Measurements from ENCODE around the gene MSANTD1. TPM values are rescaled to one million over a fixed set of nuclear protein-coding genes. Genes with fewer than 3 reads are reported as not detected.

MSANTD1 gene
- total RNA-seq, 4 donors from 2014 or later = 0.36 to 0.72 TPM; not detected in 2

DNA sequence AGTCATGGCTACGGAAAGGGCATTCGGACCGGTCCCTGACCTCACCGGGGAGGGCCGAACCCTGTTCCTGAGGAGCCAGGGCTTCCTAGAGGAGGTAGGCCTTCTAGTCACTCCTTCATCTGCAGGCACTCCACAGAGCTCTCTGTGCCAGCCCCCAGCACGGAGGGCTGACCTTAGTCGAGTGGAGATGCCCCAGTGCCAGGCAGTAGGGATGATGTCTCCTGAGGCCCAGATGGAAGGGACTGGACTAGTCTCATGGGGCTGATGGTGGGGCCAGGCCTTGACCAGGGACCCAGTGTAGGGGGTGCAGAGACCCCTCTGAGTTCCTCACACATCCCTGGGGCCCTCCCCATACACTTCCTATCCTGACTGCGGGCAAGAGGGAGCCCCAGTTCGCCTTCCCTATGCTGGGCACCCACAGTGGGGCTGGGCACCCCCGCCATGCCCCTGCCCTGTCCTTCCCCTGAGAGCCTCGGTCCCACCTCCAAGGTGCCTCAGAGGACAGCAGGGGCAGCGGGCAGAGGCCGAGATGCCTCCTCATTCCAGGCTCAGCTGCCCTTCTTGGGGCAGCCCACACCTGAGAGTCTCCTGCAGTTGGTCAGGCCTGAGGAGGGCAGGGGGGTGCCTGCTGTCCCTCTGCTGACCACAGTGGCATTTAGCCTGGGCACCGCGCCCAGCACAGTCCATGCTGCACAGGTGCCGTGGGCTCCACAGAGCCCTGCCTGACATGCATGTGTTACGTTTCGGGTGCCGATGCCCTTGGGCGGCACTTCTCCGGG is 1.4 kb upstream of the MSANTD1 start:
- H3K4me3 ChIP-seq = no peak overlapping the region
- H3K27me3 ChIP-seq = no peaks in the 10 kb centered on the region
- no peaks in the 10 kb centered on the region for H3K36me3 ChIP-seq
- no peak for DNase-seq (ENCODE audit: low spot score in 2 of 2)
- 100% methylated on average over 3 of the region's 21 CpGs for WGBS
- H3K4me1 ChIP-seq = no peaks in the 10 kb centered on the region
- no peak overlapping the region for H3K27ac ChIP-seq
- H3K9me3 ChIP-seq = no peaks in the 10 kb centered on the region
- TF ChIP-seq EP300 (IDR thresholded peaks at IDR 0.05) (no peak), POLR2A (IDR thresholded peaks at IDR 0.05) (no peak), POLR2AphosphoS5 (IDR thresholded peaks at IDR 0.05) (no peak)
- TF ChIP-seq, protein P1, sequence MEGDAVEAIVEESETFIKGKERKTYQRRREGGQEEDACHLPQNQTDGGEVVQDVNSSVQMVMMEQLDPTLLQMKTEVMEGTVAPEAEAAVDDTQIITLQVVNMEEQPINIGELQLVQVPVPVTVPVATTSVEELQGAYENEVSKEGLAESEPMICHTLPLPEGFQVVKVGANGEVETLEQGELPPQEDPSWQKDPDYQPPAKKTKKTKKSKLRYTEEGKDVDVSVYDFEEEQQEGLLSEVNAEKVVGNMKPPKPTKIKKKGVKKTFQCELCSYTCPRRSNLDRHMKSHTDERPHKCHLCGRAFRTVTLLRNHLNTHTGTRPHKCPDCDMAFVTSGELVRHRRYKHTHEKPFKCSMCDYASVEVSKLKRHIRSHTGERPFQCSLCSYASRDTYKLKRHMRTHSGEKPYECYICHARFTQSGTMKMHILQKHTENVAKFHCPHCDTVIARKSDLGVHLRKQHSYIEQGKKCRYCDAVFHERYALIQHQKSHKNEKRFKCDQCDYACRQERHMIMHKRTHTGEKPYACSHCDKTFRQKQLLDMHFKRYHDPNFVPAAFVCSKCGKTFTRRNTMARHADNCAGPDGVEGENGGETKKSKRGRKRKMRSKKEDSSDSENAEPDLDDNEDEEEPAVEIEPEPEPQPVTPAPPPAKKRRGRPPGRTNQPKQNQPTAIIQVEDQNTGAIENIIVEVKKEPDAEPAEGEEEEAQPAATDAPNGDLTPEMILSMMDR (IDR thresholded peaks at IDR 0.05) = no peak

DNA sequence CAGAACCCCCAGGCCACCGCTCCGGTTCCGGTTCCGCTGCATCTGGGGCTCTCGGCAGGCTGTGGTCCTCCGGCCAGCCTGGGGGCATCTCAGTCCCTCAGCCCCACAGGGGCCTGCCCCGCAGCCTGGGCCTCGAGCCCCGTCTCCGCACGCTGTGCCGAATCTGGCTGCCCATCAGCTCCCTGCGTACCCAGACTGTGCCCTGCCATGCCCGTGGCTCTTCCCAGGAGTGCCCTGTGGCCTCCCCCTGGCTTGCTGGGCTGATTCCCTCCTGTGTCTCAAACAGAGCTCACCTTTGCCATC is 830 bp upstream of the MSANTD1 start:
- WGBS = no CpG with 5 or more reads among the region's 14 CpGs
- no peak for DNase-seq (ENCODE audit: low spot score in 2 of 2)
- H3K4me1 ChIP-seq = no peaks in the 10 kb centered on the region
- TF ChIP-seq POLR2AphosphoS5 (IDR thresholded peaks at IDR 0.05) (no peak), POLR2A (IDR thresholded peaks at IDR 0.05) (no peak), EP300 (IDR thresholded peaks at IDR 0.05) (no peak)
- TF ChIP-seq, protein P1 (IDR thresholded peaks at IDR 0.05) = no peak
- H3K27me3 ChIP-seq = no peaks in the 10 kb centered on the region
- no peaks in the 10 kb centered on the region for H3K36me3 ChIP-seq
- no peak overlapping the region for H3K27ac ChIP-seq
- H3K9me3 ChIP-seq = no peaks in the 10 kb centered on the region
- H3K4me3 ChIP-seq = no peak overlapping the region

DNA sequence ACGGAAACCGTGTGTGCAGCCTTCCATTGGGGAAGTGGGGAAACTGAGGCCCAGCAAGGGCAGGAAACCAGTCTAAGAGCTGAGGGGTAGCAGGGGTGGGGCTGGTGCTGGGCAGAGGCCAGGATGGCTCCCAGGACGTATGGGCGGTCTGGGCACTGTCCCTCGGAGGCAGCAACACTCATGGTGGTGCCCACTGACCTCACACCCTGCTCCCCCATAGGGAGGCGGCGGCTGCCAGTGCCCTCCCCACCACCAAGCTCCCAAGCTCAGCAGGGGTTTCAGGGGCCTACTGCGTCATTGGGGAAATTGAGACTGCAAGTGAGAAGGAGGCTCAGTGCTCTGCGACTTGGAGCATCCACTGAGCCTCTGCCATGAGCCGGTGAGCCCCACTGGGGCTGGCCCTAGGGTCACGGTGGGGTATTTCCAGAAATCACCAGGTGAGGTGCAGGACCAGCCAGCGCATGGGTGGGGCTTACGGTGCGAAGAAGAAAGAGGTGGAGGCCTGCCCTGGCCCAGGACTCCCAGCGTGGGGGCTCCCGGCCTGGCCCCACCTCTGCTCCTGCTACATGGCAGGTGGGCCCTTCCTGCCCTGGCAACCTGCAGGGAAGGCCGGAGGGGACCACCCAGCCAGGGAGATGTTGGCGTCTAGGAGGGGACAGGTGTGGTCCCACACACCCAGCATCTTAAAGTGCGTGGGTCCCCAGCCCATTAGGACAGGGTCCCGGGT is 915 bp downstream of the MSANTD1 start:
- DNase-seq (ENCODE audit: low spot score in 2 of 2) = no peak
- Histone ChIP-seq H3K27ac (no peak overlapping the region), H3K4me3 (no peak overlapping the region), H3K9me3 (no peaks in the 10 kb centered on the region), H3K27me3 (no peaks in the 10 kb centered on the region), H3K4me1 (no peaks in the 10 kb centered on the region), H3K36me3 (no peaks in the 10 kb centered on the region)
- 81% methylated on average over 10 of the region's 20 CpGs for WGBS
- TF ChIP-seq, protein P1 (IDR thresholded peaks at IDR 0.05) = no peak
- TF ChIP-seq POLR2A (IDR thresholded peaks at IDR 0.05) (no peak), EP300 (IDR thresholded peaks at IDR 0.05) (no peak), POLR2AphosphoS5 (IDR thresholded peaks at IDR 0.05) (no peak)

DNA sequence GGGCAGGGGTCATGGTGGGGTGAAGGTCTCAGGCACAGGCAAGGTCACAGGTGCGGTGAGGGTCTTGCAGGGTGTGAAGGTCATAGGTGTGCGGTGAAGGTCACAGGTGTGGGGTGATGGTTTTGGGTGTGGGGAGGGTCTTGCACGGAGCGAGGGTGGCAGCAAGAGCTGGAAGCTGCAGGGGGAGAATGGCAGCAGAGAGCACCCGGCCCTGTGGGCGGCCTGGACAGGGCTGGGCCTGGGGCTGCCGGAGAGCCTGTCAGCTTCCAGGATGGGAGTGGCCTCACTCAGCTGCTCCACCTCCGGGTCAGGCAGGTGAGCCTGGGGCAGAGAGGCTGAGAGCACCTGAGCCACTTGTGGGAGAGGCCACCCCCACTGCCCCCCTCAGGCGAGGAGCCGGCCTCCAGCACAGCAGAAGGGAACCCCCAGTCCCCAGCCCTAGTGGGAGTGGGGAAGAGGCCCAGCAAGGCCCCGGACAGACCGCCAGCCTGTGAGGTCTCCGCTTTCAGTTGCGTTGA is 1.5 kb downstream of the MSANTD1 start:
- H3K4me1 ChIP-seq = no peaks in the 10 kb centered on the region
- H3K9me3 ChIP-seq = no peaks in the 10 kb centered on the region
- no peak for DNase-seq (ENCODE audit: low spot score in 2 of 2)
- no peaks in the 10 kb centered on the region for H3K36me3 ChIP-seq
- no peak overlapping the region for H3K4me3 ChIP-seq
- WGBS = 77% methylated on average over 11 of the region's 14 CpGs
- H3K27me3 ChIP-seq = no peaks in the 10 kb centered on the region
- TF ChIP-seq, protein P1 (IDR thresholded peaks at IDR 0.05) = no peak
- TF ChIP-seq POLR2A (IDR thresholded peaks at IDR 0.05) (no peak), EP300 (IDR thresholded peaks at IDR 0.05) (no peak), POLR2AphosphoS5 (IDR thresholded peaks at IDR 0.05) (no peak)
- no peak overlapping the region for H3K27ac ChIP-seq

Measured in suprapubic skin (tissue), 4 donors.